Measurements from ENCODE around the gene GPT2.

- TF ChIP-seq CTCF (IDR thresholded peaks at IDR 0.05; ENCODE audit: low read depth, low read length) = no peak
- TF ChIP-seq, protein P1, sequence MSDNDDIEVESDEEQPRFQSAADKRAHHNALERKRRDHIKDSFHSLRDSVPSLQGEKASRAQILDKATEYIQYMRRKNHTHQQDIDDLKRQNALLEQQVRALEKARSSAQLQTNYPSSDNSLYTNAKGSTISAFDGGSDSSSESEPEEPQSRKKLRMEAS (IDR thresholded peaks at IDR 0.05; ENCODE audit: low read depth, low read length) = no peak
- TF ChIP-seq POLR2A (IDR thresholded peaks at IDR 0.05; ENCODE audit: extremely low read depth, insufficient read length) = no peak
Measured at GRCh38 chr16:46918400-46918799, 34.2 kb downstream of the GPT2 start.
